ENCODE data around the gene F2. TPM values are rescaled to one million over a fixed set of nuclear protein-coding genes. Genes with fewer than 3 reads are reported as not detected.

The F2 gene
- total and polyA plus RNA-seq, 10 donors, result 0.03 to 0.33 (median 0.23) TPM; not detected in 7

DNA sequence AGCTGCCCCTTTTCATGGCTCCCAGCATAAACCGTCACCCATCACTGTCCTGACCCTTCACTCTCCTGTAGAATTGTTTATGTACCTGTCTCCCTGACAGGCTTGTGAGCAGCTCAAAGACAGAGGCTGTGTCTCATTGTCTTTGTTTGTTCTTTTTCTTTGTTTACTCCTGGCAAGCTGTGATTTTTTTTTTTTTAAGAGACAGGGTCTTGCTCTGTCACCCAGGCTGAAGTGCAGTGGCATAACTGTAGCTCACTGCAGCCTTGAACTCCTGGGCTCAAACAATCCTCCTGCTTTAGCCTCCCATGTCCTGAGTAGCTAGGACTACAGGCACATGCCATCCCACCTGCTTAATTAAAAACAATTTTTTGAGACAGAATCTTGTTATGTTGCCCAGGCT, 28.3 kb upstream of the F2 start:
- no peak overlapping the region for H3K27ac ChIP-seq
- H3K4me1 ChIP-seq, result peaks cover 5 to 59% (median 25%) of the 10 kb centered on the region in 6 donors
- 93 to 100% (median 96%) methylated on average over 1 of the region's 1 CpG for WGBS, 5 donors
- TF ChIP-seq POLR2AphosphoS5 (IDR thresholded peaks at IDR 0.05) (no peak), POLR2A (IDR thresholded peaks at IDR 0.05) (no peak)
- TF ChIP-seq, protein P1, sequence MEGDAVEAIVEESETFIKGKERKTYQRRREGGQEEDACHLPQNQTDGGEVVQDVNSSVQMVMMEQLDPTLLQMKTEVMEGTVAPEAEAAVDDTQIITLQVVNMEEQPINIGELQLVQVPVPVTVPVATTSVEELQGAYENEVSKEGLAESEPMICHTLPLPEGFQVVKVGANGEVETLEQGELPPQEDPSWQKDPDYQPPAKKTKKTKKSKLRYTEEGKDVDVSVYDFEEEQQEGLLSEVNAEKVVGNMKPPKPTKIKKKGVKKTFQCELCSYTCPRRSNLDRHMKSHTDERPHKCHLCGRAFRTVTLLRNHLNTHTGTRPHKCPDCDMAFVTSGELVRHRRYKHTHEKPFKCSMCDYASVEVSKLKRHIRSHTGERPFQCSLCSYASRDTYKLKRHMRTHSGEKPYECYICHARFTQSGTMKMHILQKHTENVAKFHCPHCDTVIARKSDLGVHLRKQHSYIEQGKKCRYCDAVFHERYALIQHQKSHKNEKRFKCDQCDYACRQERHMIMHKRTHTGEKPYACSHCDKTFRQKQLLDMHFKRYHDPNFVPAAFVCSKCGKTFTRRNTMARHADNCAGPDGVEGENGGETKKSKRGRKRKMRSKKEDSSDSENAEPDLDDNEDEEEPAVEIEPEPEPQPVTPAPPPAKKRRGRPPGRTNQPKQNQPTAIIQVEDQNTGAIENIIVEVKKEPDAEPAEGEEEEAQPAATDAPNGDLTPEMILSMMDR (IDR thresholded peaks at IDR 0.05 in 8 of 11, conservative IDR thresholded peaks at IDR 0.05 in 3 of 11), result no peak
- DNase-seq, result no peak
- H3K36me3 ChIP-seq, result peaks cover 11 to 100% (median 83%) of the 10 kb centered on the region in 6 donors
- H3K4me3 ChIP-seq, result no peak overlapping the region
- intact Hi-C loops (cut with DNase I; ENCODE audit: low total_unique reads), result no loop called here
- no peaks in the 10 kb centered on the region for H3K27me3 ChIP-seq (replicated peaks in 1 of 7)
- no peaks in the 10 kb centered on the region for H3K9me3 ChIP-seq

DNA sequence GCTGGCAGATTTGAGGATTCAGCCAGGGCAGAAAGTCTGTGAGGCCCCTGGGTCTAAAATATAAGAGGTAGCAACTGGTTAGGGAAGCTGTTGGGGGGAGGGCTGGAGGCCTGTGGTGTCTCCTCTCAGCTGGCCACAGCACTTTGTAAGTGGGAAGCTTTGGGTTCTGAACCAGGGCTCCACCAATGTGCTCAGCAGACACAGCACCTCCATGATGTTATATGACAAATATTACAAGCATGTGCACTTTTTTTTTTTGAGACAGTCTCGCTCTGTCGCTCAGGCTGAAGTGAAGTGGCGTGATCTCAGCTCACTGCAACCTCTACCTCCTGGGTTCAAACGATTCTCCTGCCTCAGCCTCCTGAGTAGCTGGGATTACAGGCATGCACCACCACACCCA, 26.6 kb upstream of the F2 start:
- Histone ChIP-seq H3K27me3 (replicated peaks in 1 of 7) (no peaks in the 10 kb centered on the region), H3K36me3 (peaks cover 12 to 100% (median 81%) of the 10 kb centered on the region in 6 donors), H3K4me3 (no peak overlapping the region), H3K4me1 (peaks cover 8 to 59% (median 27%) of the 10 kb centered on the region in 6 donors), H3K27ac (peak overlapping the region in 2 of 8 donors; percentile 8 to 48), H3K9me3 (no peaks in the 10 kb centered on the region)
- intact Hi-C loops (cut with DNase I; ENCODE audit: low total_unique reads), result no loop called here
- DNase-seq, result no peak
- whole genome bisulfite sequencing, 5 donors, result 93 to 97% (median 96%) methylated on average over 4 of the region's 4 CpGs
- TF ChIP-seq, protein P1 (IDR thresholded peaks at IDR 0.05 in 8 of 11, conservative IDR thresholded peaks at IDR 0.05 in 3 of 11), result no peak
- TF ChIP-seq POLR2A (IDR thresholded peaks at IDR 0.05), result no peak

DNA sequence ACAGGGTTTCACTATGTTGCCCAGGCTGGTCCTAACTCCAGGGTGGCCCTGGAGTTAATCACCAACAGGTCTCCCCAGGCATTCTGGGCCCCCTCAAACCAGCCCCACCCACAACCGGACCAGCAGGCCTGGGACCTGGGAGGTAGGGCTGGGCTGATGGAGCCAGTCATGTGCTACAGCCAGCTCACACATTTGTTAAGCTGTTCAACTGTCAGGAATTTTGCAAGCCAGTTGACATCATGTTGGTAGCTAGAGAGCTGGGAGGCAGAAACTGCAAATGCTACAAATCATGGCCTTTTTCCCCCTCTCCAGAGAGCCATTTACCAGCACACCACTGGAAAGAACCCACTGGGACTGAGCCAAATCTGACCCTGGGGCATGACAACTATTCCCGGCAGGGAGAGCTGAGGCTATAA, 25.4 kb upstream of the F2 start:
- intact Hi-C loops (cut with DNase I; ENCODE audit: low total_unique reads), result no loop called here
- Histone ChIP-seq H3K4me1 (peaks cover 11 to 59% (median 33%) of the 10 kb centered on the region in 6 donors), H3K27ac (peak overlapping the region in 7 of 8 donors; percentile 30 to 88 (median 67)), H3K36me3 (peaks cover 12 to 88% (median 70%) of the 10 kb centered on the region in 6 donors), H3K9me3 (no peaks in the 10 kb centered on the region), H3K27me3 (replicated peaks in 1 of 7) (no peaks in the 10 kb centered on the region), H3K4me3 (no peak overlapping the region)
- DNase-seq, result no peak
- WGBS, 5 donors, result 68 to 81% (median 79%) methylated on average over 2 of the region's 2 CpGs
- TF ChIP-seq POLR2AphosphoS5 (IDR thresholded peaks at IDR 0.05) (peak in 1 of 3 donors; percentile 48), POLR2A (IDR thresholded peaks at IDR 0.05) (no peak)

DNA sequence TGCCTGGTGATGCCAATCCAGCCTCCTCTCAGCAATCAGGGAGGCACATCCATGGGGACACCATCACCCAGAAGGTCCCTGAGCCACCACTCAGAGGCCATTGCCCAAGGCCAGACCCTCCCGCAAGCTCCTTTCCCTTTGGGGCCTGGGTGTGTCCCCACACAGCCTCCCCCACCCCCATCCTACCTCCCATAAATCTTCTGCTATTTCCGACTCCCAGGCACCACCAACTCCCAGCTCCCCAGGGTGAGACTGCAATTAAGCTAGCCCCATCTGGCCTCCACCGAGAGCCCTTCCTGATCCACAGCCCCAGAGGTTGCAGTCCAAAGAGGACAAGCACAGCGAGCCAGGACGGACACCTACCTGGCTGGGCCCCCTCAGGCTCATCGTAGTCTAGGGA, 24.9 kb upstream of the F2 start:
- peak overlapping the region in 7 of 8 donors; percentile 27 to 88 (median 67) for H3K27ac ChIP-seq
- no peak for TF ChIP-seq POLR2AphosphoS5 (IDR thresholded peaks at IDR 0.05)
- TF ChIP-seq, protein P1 (IDR thresholded peaks at IDR 0.05 in 8 of 11, conservative IDR thresholded peaks at IDR 0.05 in 3 of 11), result no peak
- TF ChIP-seq POLR2A (IDR thresholded peaks at IDR 0.05), result no peak
- DNase-seq, result no peak
- no peaks in the 10 kb centered on the region for H3K9me3 ChIP-seq
- 81 to 89% (median 85%) methylated on average over 6 of the region's 6 CpGs for WGBS, 5 donors
- peaks cover 11 to 62% (median 38%) of the 10 kb centered on the region in 6 donors for H3K4me1 ChIP-seq
- H3K4me3 ChIP-seq, result no peak overlapping the region
- no peaks in the 10 kb centered on the region for H3K27me3 ChIP-seq (replicated peaks in 1 of 7)
- intact Hi-C loops (cut with DNase I; ENCODE audit: low total_unique reads), result no loop called here
- peaks cover 12 to 84% (median 68%) of the 10 kb centered on the region in 6 donors for H3K36me3 ChIP-seq
